A673 (cell line): ENCODE data around the gene MRNIP. TPM values are rescaled to one million over a fixed set of nuclear protein-coding genes. Genes with fewer than 3 reads are reported as not detected.

Experiments used
- BruUV-seq: library from RNA; stranded (reverse); fragments of 400-500 nt; replicated peaks from 2 replicates; lab custom pipeline; 2021; lab: Mats Ljungman, UMichigan
- CTCF ChIA-PET: fragments of 300-600 bp; sonication (Branson Sonifier 250); formaldehyde crosslinking; loops from one replicate; lab custom pipeline; 2022; ENCODE audit warnings: antibody characterized with exemption; lab: Charles Lee
- POLR2A ChIA-PET: fragments of 300-600 bp; sonication (Branson Sonifier 250); formaldehyde crosslinking; loops from one replicate; lab custom pipeline; 2022; ENCODE audit warnings: antibody characterized with exemption; ENCODE audit not compliant: low non-redundant PET; lab: Charles Lee
- DNase-seq: peaks from one replicate; pipeline ENCODE4 v3.0.0-alpha.2; 2015; ENCODE audit warnings: low spot score
- H3K27ac ChIP-seq: fragments of 200-600 bp; sonication (generic); 2 replicates; pipeline ENCODE4 v1.5.1; 2016; ENCODE audit warnings: mixed run types, low read depth, mild to moderate bottlenecking, mixed read lengths, antibody characterized with exemption, low read length; ENCODE audit not compliant: poor library complexity, severe bottlenecking
- H3K27me3 ChIP-seq: fragments of 200-600 bp; sonication (generic); replicated peaks from 2 replicates; pipeline ENCODE4 v1.6.1; 2017; ENCODE audit warnings: mixed run types, low read depth, mild to moderate bottlenecking, mixed read lengths, antibody characterized with exemption, low read length; ENCODE audit not compliant: insufficient read depth, poor library complexity
- H3K36me3 ChIP-seq: fragments of 200-600 bp; sonication (generic); 2 replicates; pipeline ENCODE4 v1.6.1; 2016; ENCODE audit warnings: mixed run types, mild to moderate bottlenecking, mixed read lengths, antibody characterized with exemption, low read length; ENCODE audit not compliant: insufficient read depth, poor library complexity, severe bottlenecking
- H3K4me1 ChIP-seq: fragments of 200-600 bp; sonication (generic); 2 replicates; pipeline ENCODE4 v1.6.1; 2017; ENCODE audit warnings: mixed run types, mild to moderate bottlenecking, mixed read lengths, antibody characterized with exemption, low read length; ENCODE audit not compliant: insufficient read depth, poor library complexity, severe bottlenecking
- H3K4me3 ChIP-seq: fragments of 200-600 bp; sonication (generic); 2 replicates; pipeline ENCODE4 v1.5.1; 2016; ENCODE audit warnings: low read depth, mixed run types, mild to moderate bottlenecking, mixed read lengths, low read length; ENCODE audit not compliant: poor library complexity, severe bottlenecking
- H3K9me3 ChIP-seq: fragments of 200-600 bp; sonication (generic); 2 replicates; pipeline ENCODE4 v1.6.1; 2016; ENCODE audit warnings: mixed run types, low read depth, mild to moderate bottlenecking, mixed read lengths, antibody characterized with exemption, low read length; ENCODE audit not compliant: poor library complexity, severe bottlenecking
- CTCF ChIP-seq: fragments of 300-800, 200-600 bp; sonication (generic); conservative IDR thresholded peaks from 2 replicates; pipeline ENCODE4 v1.5.1; 2017; ENCODE audit warnings: low read depth, mild to moderate bottlenecking, antibody characterized with exemption, low read length, moderate library complexity, mixed read lengths
- EZH2 ChIP-seq: fragments of 200-600 bp; sonication (generic); IDR thresholded peaks from 2 replicates; pipeline ENCODE4 v1.6.1; 2017; ENCODE audit warnings: borderline replicate concordance, low read depth, mild to moderate bottlenecking, mixed read lengths, antibody characterized with exemption, low read length; ENCODE audit not compliant: poor library complexity, severe bottlenecking
- intact Hi-C: fragments of 100-400 bp; cut with micrococcal nuclease; formaldehyde crosslinking; loops from one replicate; pipeline ENCODE4 v1.10.0; 2022; ENCODE audit not compliant: unreplicated experiment
- total RNA-seq: library from RNA; stranded (reverse); gene quantifications from 2 replicates; pipeline ENCODE4 v1.2.3, GENCODE V29; 2021

The MRNIP gene
- total RNA-seq, 1 experiment from 2014 or later, result 31.3 TPM

GRCh38 chr5:179875741-179876609, 17.4 kb upstream of the MRNIP start:
- DNase-seq, result no peak
- no peaks in the 10 kb centered on the region for H3K9me3 ChIP-seq
- H3K27me3 ChIP-seq, result no peaks in the 10 kb centered on the region
- ChIA-PET POLR2A (no interaction called here), CTCF (no interaction called here)
- intact Hi-C loops, result no loop called here
- no TSS peak for BruUV-seq
- peaks cover 16% of the 10 kb centered on the region for H3K36me3 ChIP-seq
- H3K27ac ChIP-seq, result no peak overlapping the region
- H3K4me3 ChIP-seq, result no peak overlapping the region
- no peak for TF ChIP-seq EZH2
- TF ChIP-seq CTCF, result no peak
- no peaks in the 10 kb centered on the region for H3K4me1 ChIP-seq

DNA sequence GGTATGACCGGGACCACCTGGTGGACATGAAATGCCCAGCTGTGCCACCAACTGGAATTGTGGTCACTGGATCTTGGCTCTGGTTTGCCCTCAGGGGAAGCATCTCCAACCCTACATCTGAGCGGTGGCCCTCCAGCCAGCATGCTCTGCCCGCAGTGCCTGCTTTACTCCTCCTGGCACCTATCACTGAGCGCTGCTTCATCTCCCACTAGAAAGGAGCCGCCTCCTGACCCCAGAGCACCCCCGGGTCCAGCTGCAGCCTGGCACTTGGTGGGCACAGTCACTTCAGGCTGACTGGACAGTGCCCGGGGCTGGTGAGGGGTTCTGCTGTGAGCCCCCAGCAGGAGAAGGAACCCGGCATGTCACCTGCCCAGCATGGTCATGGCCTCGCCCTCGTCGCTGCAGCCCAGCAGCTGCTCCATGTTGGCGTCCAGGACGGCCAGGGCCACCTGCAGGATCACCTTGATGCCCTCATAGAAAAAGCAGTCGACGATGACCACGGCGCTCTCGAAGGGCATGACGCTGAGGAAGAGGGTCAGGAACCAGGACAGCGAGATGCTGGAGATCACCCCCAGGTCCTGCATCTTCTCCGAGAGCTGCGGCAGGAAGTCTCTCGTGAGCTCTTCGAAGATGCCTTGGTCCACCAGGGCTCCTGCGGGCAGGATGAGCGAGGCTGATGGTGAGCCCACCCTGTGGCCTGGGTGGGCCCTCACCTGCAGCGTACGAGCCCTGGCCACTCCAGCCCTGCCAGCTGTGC, 16.1 kb upstream of the MRNIP start:
- intact Hi-C loops, result no loop called here
- no TSS peak for BruUV-seq
- CTCF ChIA-PET, result no interaction called here
- DNase-seq, result no peak
- no peak for TF ChIP-seq EZH2
- TF ChIP-seq CTCF, result no peak
- Histone ChIP-seq H3K27ac (no peak overlapping the region), H3K9me3 (no peaks in the 10 kb centered on the region), H3K36me3 (peaks cover 16% of the 10 kb centered on the region), H3K27me3 (no peaks in the 10 kb centered on the region), H3K4me3 (no peak overlapping the region), H3K4me1 (no peaks in the 10 kb centered on the region)
- POLR2A ChIA-PET, result no interaction called here

GRCh38 chr5:179874136-179874535, 15.5 kb upstream of the MRNIP start:
- Histone ChIP-seq H3K4me3 (no peak overlapping the region), H3K27ac (no peak overlapping the region), H3K9me3 (no peaks in the 10 kb centered on the region), H3K4me1 (no peaks in the 10 kb centered on the region), H3K27me3 (no peaks in the 10 kb centered on the region), H3K36me3 (peaks cover 16% of the 10 kb centered on the region)
- intact Hi-C loops, result no loop called here
- TF ChIP-seq CTCF, result no peak
- no peak for TF ChIP-seq EZH2
- POLR2A ChIA-PET, result no interaction called here
- no peak for DNase-seq
- CTCF ChIA-PET, result no interaction called here
- BruUV-seq, result no TSS peak
